DOHH2 (cell line): ENCODE results near the gene PCDH9.

Experiments used
- CTCF ChIP-seq: fragments of 200-600 bp; sonication (generic); IDR thresholded peaks from one replicate; pipeline ENCODE4 v1.5.1; 2014; ENCODE audit warnings: antibody characterized with exemption, mild to moderate bottlenecking, low read depth, low read length; ENCODE audit not compliant: poor library complexity, severe bottlenecking
- EZH2phosphoT487 ChIP-seq: fragments of 200-600 bp; sonication (generic); IDR thresholded peaks from 2 replicates; pipeline ENCODE4 v1.6.1; 2017; ENCODE audit warnings: borderline replicate concordance, mild to moderate bottlenecking, antibody characterized with exemption, low read length, moderate library complexity, mixed read lengths

GRCh38 chr13:67135356-67135755, 94.8 kb downstream of the PCDH9 start:
- TF ChIP-seq CTCF (no peak), EZH2phosphoT487 (no peak)
